HG02938 (cell line): ENCODE results near the gene CCDC85C.

Experiments used
- ATAC-seq: cut with Tn5 transposase; IDR thresholded peaks from one replicate; pipeline ENCODE4 v1.9.1; 2021; ENCODE audit warnings: mild to moderate bottlenecking, moderate library complexity; ENCODE audit not compliant: unreplicated experiment

CCDC85C gene

GRCh38 chr14:99542566-99542965 lies 61.4 kb downstream of the CCDC85C start:
- ATAC-seq = no peak

- no peak for ATAC-seq
Measured at GRCh38 chr14:99541677-99542470, 62.1 kb downstream of the CCDC85C start.

GRCh38 chr14:99541211-99541610 lies 62.8 kb downstream of the CCDC85C start:
- no peak for ATAC-seq

- ATAC-seq = no peak
Measured at GRCh38 chr14:99540196-99541032, 63.6 kb downstream of the CCDC85C start.

- ATAC-seq = no peak
Measured at GRCh38 chr14:99539491-99539890, 64.5 kb downstream of the CCDC85C start.

- ATAC-seq = no peak
Measured at GRCh38 chr14:99538733-99539132, 65.3 kb downstream of the CCDC85C start.

- no peak for ATAC-seq
Measured at GRCh38 chr14:99538275-99538674, 65.7 kb downstream of the CCDC85C start.

- no peak for ATAC-seq
Measured at GRCh38 chr14:99537399-99537798, 66.6 kb downstream of the CCDC85C start.

GRCh38 chr14:99535908-99536778 lies 67.9 kb downstream of the CCDC85C start:
- no peak for ATAC-seq

- no peak for ATAC-seq
Measured at GRCh38 chr14:99535448-99535847, 68.6 kb downstream of the CCDC85C start.

- ATAC-seq = no peak
Measured at GRCh38 chr14:99534863-99535262, 69.1 kb downstream of the CCDC85C start.

- no peak for ATAC-seq
Measured at GRCh38 chr14:99534333-99534732, 69.7 kb downstream of the CCDC85C start.

GRCh38 chr14:99532310-99532709 lies 71.7 kb downstream of the CCDC85C start:
- no peak for ATAC-seq

- no peak for ATAC-seq
Measured at GRCh38 chr14:99531251-99532096, 72.5 kb downstream of the CCDC85C start.

GRCh38 chr14:99530407-99531155 lies 73.4 kb downstream of the CCDC85C start:
- ATAC-seq = no peak

- no peak for ATAC-seq
Measured at GRCh38 chr14:99529899-99530298, 74.1 kb downstream of the CCDC85C start.

- no peak for ATAC-seq
Measured at GRCh38 chr14:99527427-99528076, 76.5 kb downstream of the CCDC85C start.

- no peak for ATAC-seq
Measured at GRCh38 chr14:99527026-99527425, 77.0 kb downstream of the CCDC85C start.

GRCh38 chr14:99525699-99526080 lies 78.3 kb downstream of the CCDC85C start:
- ATAC-seq = no peak
